Fibroblast of lung (primary cell): ENCODE data around the gene PCDH10.

ENCODE experiments used
- EZH2 ChIP-seq: IDR thresholded peaks from 2 replicates; pipeline ENCODE4 v1.5.1; 2012; ENCODE audit warnings: low read length, control low read depth, mild to moderate bottlenecking; ENCODE audit errors: missing control alignments
- TF ChIP-seq, protein P1 (sequence below), 2 donors: IDR thresholded peaks in 1 of 2; conservative IDR thresholded peaks in 1 of 2; 1 replicate in 1 of 2; 2 replicates in 1 of 2; pipeline ENCODE4 v1.5.1; 2011 to 2012; ENCODE audit warnings: low read length in 2 of 2, control low read depth in 1 of 2, inconsistent platforms in 1 of 2, low read depth in 1 of 2, mild to moderate bottlenecking in 1 of 2

DNA sequence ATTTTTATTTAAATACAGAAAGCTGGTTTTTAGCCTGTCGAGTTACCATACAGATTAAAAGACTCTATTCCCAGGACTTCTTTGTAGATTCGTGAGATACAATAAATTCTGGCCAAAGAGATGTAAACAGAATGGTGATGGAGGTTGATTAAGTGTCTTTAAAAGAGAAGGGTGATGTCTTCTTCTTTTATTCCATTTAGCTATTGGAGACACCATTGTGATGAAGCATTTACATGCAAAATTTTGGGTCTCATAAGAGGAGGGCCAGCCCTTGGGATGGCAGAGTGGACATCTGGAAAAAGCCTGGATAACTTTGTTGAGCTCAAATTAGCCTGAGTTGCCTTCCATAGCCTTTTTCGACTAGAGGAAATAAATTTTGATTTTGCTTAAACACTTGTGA is 21.6 kb upstream of the PCDH10 start:
- TF ChIP-seq, protein P1, sequence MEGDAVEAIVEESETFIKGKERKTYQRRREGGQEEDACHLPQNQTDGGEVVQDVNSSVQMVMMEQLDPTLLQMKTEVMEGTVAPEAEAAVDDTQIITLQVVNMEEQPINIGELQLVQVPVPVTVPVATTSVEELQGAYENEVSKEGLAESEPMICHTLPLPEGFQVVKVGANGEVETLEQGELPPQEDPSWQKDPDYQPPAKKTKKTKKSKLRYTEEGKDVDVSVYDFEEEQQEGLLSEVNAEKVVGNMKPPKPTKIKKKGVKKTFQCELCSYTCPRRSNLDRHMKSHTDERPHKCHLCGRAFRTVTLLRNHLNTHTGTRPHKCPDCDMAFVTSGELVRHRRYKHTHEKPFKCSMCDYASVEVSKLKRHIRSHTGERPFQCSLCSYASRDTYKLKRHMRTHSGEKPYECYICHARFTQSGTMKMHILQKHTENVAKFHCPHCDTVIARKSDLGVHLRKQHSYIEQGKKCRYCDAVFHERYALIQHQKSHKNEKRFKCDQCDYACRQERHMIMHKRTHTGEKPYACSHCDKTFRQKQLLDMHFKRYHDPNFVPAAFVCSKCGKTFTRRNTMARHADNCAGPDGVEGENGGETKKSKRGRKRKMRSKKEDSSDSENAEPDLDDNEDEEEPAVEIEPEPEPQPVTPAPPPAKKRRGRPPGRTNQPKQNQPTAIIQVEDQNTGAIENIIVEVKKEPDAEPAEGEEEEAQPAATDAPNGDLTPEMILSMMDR (conservative IDR thresholded peaks at IDR 0.05 in 1 of 2, IDR thresholded peaks at IDR 0.05 in 1 of 2; ENCODE audit: low read depth in 1 of 2, low read length in 2 of 2) = no peak
- no peak for TF ChIP-seq EZH2
